Gastrocnemius medialis (tissue), 4 donors: Measurements from ENCODE around the gene CMIP.

ENCODE experiments used
- POLR2A ChIP-seq, 2 donors: fragments of 450-650 bp; IDR thresholded peaks; one replicate each; pipeline ENCODE4 v1.6.1; 2017; ENCODE audit warnings: antibody characterized with exemption in 2 of 2, mild to moderate bottlenecking in 2 of 2, moderate library complexity in 2 of 2
- TF ChIP-seq, protein P1 (sequence below), 5 experiments: fragments of 450-650 bp in 3 of 5; fragments of 200-600 bp in 2 of 5; sonication (generic) in 2 of 5; IDR thresholded peaks in 4 of 5; conservative IDR thresholded peaks in 1 of 5; 1 replicate in 4 of 5; 2 replicates in 1 of 5; pipeline ENCODE4 v1.5.1; 2016 to 2019; ENCODE audit warnings: antibody characterized with exemption in 5 of 5, mild to moderate bottlenecking in 3 of 5, moderate library complexity in 3 of 5

DNA sequence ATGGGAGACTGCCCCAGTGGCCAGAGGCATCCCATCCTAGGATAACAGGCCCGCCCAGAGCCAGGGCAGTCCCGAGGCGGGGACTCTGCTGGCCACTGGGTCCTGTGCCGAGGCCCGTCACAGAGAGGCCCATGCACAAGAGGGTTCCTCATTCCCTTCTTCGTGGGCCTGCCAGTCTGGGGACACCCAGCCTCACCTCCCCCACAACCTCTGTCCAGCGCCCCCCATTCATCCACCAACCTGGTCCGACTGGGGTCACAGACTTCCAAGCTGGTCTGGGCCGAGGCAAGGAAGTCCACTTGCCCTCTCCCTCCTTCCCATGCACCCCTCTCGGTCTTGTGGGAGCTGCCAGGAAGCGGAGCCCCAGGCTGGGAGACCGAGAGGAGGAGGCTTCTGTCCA lies 240.3 kb downstream of the CMIP start:
- TF ChIP-seq POLR2A (IDR thresholded peaks at IDR 0.05), result no peak
- TF ChIP-seq, protein P1, sequence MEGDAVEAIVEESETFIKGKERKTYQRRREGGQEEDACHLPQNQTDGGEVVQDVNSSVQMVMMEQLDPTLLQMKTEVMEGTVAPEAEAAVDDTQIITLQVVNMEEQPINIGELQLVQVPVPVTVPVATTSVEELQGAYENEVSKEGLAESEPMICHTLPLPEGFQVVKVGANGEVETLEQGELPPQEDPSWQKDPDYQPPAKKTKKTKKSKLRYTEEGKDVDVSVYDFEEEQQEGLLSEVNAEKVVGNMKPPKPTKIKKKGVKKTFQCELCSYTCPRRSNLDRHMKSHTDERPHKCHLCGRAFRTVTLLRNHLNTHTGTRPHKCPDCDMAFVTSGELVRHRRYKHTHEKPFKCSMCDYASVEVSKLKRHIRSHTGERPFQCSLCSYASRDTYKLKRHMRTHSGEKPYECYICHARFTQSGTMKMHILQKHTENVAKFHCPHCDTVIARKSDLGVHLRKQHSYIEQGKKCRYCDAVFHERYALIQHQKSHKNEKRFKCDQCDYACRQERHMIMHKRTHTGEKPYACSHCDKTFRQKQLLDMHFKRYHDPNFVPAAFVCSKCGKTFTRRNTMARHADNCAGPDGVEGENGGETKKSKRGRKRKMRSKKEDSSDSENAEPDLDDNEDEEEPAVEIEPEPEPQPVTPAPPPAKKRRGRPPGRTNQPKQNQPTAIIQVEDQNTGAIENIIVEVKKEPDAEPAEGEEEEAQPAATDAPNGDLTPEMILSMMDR (IDR thresholded peaks at IDR 0.05 in 4 of 5, conservative IDR thresholded peaks at IDR 0.05 in 1 of 5), result no peak
